CD4-positive, alpha-beta T cell treated with Interleukin-17A for 1 hour (primary cell): ENCODE results near the gene EXPH5.
"Not testable (repeated sequence)": the region's sequence is repeated elsewhere in the genome, so short reads cannot be mapped to it uniquely, and the experiment has no call there.

Experiments used
- DNase-seq: peaks from one replicate; pipeline ENCODE4 v3.0.0-alpha.2; 2020

The EXPH5 gene, protein sequence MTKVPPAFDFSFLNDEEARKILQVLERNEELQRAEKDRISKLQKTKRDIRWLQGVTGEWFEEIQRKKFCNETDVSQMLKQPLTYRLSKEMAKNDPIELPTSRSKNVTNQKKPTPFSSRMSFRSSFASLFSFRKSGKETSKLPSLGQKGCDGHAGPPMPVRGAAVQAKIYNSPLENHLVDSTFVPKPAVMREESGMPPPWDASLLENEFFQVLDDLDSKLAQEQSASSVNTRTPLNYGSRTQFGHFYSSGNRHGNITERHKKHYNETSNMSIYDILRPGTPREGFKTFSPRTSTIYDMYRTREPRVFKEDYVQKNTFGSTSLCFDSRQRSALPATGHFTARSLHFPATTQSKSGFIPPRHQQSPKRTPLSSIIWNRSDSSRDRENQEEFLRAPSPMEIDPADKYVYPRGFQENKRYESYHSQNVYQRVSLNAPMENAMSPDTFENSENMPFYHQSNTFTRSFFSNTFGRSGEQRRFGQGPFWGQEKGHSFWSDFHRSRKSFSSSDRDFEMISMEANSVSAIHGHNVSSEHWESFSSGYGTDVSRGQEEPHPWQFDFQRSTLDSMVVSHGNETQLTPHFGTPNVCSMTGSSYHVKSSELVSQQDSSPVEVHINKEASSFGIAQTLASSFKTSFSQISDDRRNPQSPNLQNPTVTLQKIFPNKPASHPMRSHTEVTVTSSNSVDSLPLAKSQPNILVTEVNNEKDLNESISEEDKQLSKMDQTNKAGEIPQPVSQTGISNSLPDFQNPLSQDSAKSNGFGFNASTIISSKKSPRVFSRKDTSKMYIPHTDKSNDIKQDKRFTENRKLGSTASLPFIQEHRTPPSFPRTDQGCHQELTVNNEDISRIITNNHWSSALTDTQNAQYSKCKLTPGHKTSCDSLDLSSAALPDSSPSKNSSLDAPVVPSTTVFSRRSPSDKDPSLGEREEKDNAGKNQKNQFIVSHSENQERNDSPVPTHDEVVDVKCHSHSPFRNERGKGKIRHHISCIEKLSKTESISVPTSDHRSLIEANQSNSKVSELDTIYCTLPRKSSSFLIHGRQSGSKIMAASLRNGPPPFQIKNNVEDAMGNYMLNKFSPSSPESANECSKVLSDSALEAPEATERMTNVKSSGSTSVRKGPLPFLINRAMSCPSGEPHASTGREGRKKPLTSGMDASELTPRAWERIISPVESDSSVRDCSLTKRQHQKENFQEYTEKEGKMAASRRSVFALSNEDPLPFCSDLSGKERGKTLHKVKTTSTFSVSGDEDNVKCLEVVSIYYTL (N-terminal part only)

DNA sequence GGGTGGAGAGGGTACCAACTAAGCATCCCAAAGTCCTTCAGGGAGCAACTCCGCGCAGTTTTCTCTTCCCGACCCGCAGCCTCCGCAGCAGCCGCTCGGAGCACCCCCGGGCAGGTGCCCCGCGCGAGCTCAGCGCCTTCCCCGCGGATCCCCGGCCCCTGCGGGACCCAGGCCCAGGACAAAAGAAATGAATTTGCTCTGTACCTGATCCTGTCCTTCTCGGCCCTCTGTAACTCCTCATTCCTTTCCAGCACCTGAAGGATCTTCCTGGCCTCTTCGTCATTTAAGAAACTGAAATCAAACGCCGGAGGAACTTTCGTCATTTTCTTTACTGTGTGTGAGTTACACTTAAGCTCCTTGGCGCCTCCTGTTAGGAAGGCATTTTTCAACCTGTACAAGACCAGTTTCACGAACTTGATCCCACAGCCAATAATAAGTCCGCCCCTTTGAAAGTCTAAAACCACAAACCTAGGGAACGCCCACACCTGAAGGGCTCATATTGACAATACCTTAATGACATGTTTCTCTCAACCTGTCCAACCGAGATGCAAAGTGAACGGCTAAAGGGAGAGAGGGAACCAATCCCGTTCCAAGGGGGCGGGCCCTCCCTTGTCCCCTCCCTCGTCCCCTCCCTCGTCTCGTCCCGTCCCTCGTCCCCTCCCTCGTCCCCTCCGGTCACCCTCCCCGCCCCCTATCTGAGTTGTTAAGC, at the start of gene EXPH5:
Gene EXPH5, minus strand, starts transcription at position 555 of the 709 bp plus-strand sequence. Its CDS starts 232 bp downstream, at position 323.
- peak; percentile 95 for DNase-seq

DNA sequence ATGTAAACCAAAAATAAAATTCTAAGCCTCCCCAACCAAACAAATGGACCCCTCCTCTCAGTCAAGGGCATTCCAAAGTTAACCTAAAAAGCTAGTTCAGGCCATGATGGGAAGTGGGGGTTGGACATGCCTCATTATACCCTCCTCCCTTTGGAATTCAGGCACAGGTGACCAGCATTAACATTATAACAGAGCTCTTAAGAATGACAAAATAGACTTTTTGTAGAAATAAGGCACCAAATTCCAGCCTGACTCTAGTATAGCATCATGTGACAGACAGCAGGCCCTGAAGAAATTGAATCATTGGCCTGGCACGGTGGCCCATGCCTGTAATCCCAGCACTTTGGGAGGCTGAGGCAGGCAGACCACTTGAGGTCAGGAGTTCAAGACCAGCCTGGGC, 48.2 kb upstream of the EXPH5 start:
- DNase-seq, result not testable (repeated sequence)

DNA sequence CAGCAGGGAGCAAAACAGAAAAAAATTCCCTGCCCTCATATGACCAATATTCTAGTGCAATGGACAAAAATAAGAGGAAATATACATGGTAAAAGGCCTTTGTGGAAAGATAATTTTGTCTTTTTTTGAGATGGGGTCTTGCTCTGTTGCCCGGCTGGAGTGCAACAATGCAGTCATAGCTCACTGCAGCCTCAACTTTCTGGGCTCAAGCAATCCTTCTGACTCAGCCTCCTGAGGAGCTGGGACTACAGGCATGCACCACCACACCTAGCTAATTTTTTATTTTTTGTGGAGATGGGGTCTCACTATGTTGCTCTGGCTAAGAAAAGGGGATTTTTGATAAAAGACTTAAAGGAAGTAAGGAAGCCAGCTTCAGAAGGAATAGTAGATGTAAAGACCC, 45.6 kb upstream of the EXPH5 start:
- no peak for DNase-seq

DNA sequence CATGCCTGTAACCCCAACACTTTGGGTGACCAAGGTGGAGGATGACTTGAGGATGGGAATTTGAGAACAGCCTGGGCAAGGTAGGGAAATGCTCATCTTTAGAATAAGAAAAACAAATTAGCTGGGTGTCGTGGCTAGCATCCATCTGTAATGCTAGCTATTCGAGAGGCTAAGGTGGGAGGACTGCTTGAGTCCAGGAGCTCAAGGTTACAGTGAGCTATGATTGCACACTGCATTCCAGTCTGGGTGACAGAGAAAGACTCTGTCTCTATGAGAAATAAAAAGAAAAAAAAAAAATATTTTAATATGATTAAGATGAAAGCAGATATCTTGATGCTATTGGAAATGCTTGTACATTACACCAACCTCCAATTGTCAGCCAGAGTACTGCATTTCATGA, 42.7 kb upstream of the EXPH5 start:
- no peak for DNase-seq

DNA sequence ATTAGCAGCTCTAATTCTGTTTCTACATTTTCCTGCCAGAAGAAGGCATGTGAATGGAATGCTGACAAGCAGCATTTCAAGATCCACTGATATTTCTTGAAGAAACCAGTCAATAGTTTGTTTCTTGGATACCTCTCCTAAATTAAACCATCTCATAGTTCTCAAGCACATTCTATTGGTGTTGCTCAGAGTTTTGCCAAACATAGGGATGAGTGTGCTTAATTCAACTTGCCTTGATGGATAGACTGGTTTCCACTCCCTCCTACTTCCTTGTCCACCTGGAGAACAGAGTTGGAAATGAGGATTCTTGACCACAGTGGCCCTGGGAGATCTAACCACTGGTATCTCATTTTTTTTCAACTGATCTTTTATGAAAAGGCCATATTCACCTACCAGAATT, 41.5 kb upstream of the EXPH5 start:
- no peak for DNase-seq

DNA sequence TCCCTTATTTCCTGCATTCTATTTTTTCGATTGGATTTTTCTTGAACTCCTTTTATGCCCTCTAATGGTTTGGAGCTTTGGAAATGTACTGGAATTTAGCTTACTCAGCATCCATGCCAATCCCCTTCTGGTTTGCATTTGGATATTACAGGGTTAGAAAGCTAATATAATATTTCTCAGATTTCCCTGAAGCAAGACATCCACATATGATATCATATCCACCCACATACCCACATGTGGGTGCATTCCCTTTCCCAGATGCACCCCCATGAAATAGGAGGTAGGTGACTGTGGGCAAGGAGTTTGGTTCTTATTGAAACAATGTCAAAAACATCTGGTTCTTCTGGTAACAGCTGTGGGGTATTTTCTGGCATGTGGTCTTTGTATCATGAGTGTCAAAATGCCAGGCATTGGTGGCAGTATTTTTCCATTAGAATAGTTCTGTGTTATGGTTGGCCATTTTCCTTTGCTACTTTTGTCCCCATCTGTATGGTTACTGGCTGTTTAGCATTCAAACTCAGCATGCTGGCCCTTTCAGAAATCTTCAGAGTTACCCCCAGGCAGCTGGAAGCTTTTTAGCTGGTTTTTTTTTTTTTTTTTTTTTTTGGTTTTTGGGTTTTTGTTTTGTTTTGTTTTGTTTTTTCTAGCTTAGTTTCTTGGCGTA, 38.6 kb upstream of the EXPH5 start:
- no peak for DNase-seq

DNA sequence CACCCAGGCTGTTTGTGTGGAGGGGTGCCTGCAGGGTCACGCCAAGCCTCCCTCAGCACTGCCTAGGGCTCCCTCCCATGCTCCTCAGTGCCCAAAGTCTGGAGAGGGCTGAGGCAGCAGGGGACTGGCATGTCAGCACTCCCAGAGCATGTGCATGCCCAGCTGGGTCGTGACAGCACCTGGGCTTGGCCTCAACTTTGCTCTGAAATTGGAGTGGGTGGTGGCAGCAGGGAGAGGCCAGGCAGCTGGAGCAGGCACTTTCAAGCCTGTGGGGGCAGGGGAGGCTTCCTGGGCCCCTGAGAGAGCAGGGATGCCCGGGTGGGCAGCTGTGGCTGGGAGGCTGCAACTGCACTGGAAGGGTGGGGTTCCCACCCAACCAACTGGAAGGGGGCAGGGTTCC, 35.7 kb upstream of the EXPH5 start:
- DNase-seq, result no peak

DNA sequence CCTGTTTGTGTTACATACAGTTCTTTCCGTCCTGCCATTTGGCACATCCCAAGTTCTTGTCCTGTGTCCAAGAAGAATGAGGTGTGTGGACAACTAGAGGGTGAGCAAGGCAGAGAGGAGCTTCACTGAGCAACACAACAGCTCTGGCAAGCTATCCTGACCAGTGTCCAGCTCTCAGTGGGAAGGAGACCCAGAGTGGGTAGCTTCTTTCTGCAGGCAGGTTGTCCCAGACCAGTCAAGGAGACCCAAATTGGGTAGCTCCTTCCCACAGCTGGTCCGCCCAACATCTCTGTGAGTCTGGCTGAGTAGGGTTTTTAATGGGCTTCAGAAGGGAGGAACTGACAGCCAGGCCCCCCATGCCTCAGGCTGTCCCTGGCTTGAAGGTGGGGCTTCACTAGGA, 35.2 kb upstream of the EXPH5 start:
- no peak for DNase-seq

DNA sequence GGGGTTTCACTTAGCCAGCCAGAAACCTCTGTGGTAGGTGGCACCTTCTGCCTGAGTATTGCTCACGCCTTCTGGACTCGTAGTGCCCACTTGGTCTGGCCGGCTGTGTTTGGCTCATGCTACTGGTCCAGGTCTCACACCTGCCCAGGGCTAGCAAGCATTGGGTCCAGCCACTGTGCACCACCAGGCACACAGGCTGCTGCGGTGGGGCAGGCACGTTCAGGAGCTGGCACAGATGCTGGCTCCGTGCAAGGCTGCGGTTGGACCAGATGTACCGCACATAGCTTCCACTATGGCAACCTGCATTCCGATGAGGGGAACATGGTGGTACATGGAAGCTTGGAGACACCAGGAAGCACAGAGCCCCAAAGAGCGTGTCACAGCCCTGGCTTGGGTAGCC, 34.8 kb upstream of the EXPH5 start:
- DNase-seq, result no peak

DNA sequence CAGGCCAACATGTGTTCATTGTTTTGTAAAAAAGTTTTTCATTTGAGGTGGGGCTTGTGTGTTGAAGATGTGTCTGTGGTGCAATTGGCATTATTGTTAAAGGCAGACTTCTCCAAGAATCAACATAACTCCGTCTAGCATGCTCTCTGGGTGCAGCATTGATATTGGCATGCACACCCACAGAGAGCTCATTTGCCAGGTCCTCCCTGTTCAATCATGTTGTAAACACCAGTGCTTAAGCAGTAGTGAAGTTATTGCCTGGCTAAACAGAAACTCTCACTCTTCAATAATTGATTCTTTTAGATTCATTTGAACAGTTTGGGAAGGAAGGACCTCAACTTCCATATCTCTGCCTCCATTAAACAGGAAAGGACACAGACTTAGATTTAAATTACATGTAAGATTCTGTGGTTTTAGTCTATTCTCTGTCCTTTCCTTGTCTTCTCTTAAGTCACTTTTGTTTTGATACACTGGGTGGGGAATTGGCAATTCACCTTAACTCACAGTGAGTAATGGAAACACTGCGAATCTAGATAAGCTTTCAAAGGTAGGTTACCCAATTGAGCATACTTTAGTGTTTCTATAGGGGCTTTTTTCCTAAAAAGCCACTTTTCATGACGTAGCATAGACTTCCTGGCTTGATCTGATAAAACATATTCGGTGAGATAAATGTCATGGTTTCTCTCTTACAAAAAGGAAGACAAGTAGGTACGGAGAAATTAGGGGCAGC, 30.8 kb upstream of the EXPH5 start:
- DNase-seq, result peak; percentile 7

DNA sequence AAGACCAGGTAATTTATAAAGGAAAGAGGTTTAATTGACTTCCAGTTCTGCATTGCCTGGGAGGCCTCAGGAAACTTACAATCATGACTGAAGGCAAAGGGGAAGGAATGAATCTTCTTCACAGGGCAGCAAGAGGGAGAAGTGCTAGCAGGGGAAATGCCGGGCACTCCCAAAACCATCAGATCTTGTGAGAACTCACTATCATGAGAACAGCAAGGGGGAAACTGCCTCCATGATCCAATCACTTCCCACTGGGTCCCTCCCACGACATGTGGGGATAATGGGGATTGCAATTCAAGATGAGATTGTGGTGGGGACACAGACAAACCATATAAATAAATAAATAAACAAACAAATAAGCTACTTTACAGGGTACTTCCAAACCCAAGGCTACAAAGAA, 28.8 kb upstream of the EXPH5 start:
- DNase-seq, result no peak

DNA sequence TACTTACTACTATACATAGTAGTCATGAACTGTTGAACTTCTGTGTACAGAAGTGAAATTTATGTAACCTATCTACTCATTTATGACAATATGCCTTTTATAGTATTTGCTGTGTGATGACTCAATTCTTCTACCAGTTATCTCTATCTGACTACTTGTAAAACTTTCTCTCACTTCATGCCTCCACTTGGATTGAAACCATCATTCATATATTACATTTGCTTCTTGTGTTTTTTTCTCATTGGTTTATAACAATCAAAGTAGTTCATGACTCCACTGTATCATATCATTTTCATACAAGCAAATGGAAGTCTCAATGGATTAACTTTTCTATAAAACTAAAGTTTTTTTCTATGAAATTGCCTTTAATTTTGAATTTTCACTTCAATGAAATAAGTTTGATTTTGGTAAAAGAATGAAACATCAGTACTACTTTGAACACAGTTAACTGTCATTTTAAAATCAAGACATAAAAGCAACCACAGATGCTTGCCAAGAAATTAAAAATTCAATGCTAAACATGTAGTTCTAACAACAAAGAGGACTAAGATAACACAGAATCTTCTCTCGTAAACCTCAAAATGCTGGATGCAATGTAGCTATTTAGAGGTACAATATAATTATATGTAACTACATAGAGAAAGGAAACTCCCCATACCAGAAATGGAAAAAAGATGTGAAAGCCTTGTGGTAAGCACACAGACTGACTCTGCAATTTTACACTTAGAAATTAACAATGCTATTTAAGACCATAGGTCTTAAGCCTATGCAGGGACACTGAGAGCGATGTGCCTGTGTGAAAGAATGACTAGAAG, 27.6 kb upstream of the EXPH5 start:
- no peak for DNase-seq

DNA sequence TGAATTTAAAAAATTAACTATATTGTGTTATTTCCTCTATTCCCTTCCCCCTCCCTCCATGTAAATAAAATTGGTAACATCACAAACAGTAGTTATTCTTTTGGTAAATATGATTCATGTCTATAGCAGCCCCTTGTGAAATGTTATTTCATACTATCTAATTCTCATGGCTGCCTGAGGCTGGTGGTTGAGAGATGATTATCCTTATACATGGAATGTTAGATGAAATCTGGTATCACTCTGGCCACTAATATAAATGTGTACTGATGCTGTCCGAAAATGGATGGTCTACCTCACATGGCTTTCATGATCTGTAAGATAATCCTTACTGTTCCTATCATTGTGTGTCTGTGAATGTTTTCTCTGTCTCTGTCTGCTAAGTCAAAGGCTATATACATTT, 25.0 kb upstream of the EXPH5 start:
- no peak for DNase-seq

DNA sequence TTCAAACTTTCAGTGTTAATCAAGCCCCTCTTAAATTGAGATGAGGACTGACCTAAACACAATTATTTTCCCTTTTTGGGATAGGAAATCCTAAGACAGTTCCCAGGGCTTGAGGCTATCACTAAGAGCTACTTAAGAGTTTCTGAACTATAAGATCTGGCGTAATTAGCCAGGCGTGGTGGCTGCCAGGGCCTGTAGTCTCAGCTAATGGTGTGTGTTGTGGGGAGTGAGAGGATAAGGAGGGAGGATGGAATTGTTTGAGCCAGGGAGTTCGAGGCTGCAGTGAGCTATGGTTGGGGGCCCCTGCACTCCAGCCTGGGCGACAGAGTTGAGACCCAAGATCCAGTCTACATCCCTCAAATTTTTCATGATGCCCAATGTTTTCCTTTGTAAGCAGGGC, 23.5 kb upstream of the EXPH5 start:
- no peak for DNase-seq

DNA sequence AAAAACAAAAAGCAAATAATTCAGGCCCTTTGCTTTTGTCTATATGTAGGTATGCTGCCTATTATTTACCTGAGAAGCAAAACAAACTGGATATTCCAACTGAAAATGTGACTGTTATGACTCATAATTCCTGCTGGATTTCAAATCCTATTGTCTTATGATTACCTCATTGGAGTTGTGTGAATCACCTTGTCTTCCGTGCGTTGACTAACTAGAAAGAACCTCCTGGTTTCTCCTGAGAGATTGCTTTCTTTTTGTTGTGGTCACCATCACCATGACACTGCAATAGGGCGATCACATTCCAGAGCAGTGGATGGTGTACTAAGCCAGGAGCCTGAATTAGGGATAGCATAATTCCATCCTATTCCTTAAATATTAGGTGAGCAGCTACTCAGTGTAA, 23.0 kb upstream of the EXPH5 start:
- no peak for DNase-seq

DNA sequence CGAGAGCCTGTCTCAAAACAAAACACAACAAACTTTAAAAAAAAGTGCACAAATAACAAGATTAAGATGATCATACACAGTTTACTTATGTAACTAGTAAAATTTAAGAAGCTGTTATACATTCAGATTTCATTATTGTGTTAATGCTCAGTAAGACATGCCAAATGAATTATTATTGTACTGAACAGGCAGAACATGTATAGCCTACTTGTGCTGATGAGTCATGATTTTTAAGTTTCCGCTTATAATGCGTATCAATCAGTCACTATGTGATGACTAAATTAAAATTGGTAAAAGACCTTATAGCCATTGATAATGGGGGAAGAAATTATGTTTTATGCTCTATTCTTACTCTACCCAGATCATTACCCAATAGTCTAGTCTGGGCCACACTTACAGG, 20.5 kb upstream of the EXPH5 start:
- DNase-seq, result no peak

DNA sequence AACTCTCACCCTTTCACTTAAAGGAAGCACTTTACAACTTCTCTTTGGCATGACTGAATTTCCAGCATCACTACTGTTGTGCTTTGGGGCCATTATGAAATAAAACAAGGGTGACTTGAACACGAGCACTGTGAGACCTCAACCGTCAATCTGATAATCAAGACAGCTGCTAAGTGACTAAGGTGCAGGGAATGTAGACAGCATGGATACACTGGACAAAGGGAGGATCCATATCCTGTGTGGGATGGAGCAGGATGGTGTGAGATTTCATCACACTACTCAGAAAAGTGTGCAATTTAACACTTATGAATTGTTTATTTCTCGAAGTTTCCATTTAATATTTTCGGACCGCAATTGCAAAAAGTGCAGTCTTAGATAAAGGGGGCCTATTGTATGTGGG, 16.1 kb upstream of the EXPH5 start:
- DNase-seq, result no peak

DNA sequence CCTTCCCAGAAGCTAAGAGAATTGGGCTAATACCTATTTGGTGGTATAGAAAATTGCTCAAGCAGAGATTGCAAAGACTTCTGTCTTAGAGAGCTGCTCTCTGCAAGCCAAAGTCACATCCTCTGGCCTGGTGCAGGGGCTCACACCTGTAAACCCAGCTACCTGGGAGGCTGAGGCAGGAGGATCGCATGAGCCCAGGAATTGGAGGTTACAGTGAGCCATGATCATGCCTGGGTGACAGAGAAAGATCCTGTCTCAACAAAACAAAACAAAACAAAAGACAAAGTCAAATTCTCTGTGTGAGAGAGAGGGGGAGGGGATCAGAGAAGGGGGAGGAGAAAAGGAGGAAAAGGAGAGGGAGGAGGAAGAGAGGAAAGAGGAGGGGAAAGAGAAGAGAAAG, 15.0 kb upstream of the EXPH5 start:
- DNase-seq, result no peak

DNA sequence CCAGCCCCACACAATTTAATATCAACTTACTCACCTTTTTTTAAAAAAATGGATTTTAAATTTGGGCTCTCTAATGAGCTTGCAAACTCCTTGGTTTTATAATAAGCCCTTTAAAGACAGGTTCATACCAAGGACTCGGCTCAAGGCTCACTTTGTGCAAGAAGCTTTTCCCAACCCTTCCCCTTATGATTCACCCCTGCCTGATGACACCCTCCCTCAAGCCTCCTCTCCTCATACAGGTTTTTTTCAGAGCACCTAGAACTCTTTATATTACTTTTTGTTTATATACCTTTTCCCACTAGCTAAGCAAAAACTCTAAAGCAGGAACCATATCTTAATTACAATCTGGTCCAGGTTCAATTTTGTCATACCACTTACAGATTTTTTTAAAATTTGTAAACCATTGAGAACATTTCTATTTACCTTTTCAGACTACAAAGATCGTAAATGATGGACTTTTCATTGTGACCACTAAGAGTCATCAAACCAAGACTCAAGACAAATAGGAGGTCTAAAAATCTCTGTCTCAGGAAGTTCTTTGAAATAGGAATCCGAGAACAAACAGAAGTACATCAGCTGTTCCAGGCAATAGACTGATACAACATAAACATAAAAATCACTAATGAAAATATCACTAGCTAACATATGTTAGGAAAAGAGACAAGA, 13.1 kb upstream of the EXPH5 start:
- DNase-seq, result no peak

DNA sequence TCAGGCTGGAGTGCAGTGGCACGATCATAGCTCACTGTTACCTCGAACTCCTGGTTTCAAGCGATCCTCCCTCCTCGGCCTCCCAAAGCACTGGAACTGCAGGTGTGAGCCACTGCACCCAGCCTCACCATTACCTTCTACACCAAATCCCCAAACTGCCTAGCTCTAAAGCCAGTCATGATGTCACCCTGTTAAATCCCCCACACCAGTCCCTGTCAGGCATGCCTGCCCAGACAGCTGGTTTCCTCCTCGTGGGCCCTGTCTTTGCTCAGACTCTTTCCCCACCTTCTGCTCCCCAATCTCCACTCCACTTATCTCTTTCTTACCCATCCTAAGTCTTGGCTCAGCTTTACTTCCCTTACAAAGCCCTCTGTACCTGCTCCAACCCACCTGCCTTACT, 12.5 kb upstream of the EXPH5 start:
- DNase-seq, result no peak
